Muscle layer of duodenum (tissue), 2 donors: ENCODE data around the gene TSR3.

Source experiments
- H3K27ac ChIP-seq: one replicate; pipeline ENCODE4 v1.7.0; 2013; ENCODE audit warnings: mild to moderate bottlenecking, low read length
- H3K27me3 ChIP-seq: one replicate; pipeline ENCODE4 v1.7.0; 2013; ENCODE audit warnings: low read depth, mild to moderate bottlenecking, control low read depth, low read length
- H3K36me3 ChIP-seq, 2 donors: one replicate each; pipeline ENCODE4 v1.7.0; 2013; ENCODE audit warnings: low read length in 2 of 2, control low read depth in 1 of 2, mild to moderate bottlenecking in 1 of 2; ENCODE audit not compliant: insufficient read depth in 2 of 2, control insufficient read depth in 1 of 2
- H3K4me1 ChIP-seq, 2 donors: one replicate each; pipeline ENCODE4 v1.7.0; 2013; ENCODE audit warnings: low read length in 2 of 2, mild to moderate bottlenecking in 2 of 2, control low read depth in 1 of 2, moderate library complexity in 1 of 2; ENCODE audit not compliant: insufficient read depth in 2 of 2, control insufficient read depth in 1 of 2
- H3K4me3 ChIP-seq, 2 donors: one replicate each; pipeline ENCODE4 v1.7.0; 2013; ENCODE audit warnings: low read length in 2 of 2, low read depth in 1 of 2, mild to moderate bottlenecking in 1 of 2
- H3K9me3 ChIP-seq, 2 donors: one replicate each; pipeline ENCODE4 v1.7.0; 2013; ENCODE audit warnings: low read length in 2 of 2, control low read depth in 1 of 2, mild to moderate bottlenecking in 1 of 2; ENCODE audit not compliant: control insufficient read depth in 1 of 2
- donor health status: healthy.

TSR3 gene

GRCh38 chr16:1363501-1364041 lies 11.9 kb upstream of the TSR3 start:
- H3K36me3 ChIP-seq, result peaks cover 14 to 72% of the 10 kb centered on the region in 2 donors
- no peak overlapping the region for H3K27ac ChIP-seq
- no peak overlapping the region for H3K4me3 ChIP-seq

GRCh38 chr16:1362807-1363206 lies 11.1 kb upstream of the TSR3 start:
- Histone ChIP-seq H3K9me3 (no peaks in the 10 kb centered on the region), H3K4me3 (no peak overlapping the region), H3K27ac (no peak overlapping the region), H3K4me1 (no peaks in the 10 kb centered on the region), H3K27me3 (no peaks in the 10 kb centered on the region), H3K36me3 (peaks cover 14 to 69% of the 10 kb centered on the region in 2 donors)

More at GRCh38 chr16:1363501-1364041, 11.9 kb upstream of the TSR3 start:
- Histone ChIP-seq H3K27me3 (no peaks in the 10 kb centered on the region), H3K9me3 (no peaks in the 10 kb centered on the region), H3K4me1 (no peaks in the 10 kb centered on the region)

GRCh38 chr16:1361685-1362360 lies 10.1 kb upstream of the TSR3 start:
- H3K4me1 ChIP-seq, result no peaks in the 10 kb centered on the region
- no peaks in the 10 kb centered on the region for H3K9me3 ChIP-seq
- no peak overlapping the region for H3K27ac ChIP-seq
- no peak overlapping the region for H3K4me3 ChIP-seq
- no peaks in the 10 kb centered on the region for H3K27me3 ChIP-seq
- H3K36me3 ChIP-seq, result peaks cover 14 to 62% of the 10 kb centered on the region in 2 donors

- Histone ChIP-seq H3K36me3 (peaks cover 9 to 25% of the 10 kb centered on the region in 2 donors), H3K4me3 (no peak overlapping the region), H3K4me1 (peaks cover 0 to 4% of the 10 kb centered on the region in 2 donors), H3K27ac (no peak overlapping the region), H3K9me3 (no peaks in the 10 kb centered on the region), H3K27me3 (no peaks in the 10 kb centered on the region)
These were observed 6.4 kb upstream of the TSR3 start for GRCh38 chr16:1357906-1358566.

DNA sequence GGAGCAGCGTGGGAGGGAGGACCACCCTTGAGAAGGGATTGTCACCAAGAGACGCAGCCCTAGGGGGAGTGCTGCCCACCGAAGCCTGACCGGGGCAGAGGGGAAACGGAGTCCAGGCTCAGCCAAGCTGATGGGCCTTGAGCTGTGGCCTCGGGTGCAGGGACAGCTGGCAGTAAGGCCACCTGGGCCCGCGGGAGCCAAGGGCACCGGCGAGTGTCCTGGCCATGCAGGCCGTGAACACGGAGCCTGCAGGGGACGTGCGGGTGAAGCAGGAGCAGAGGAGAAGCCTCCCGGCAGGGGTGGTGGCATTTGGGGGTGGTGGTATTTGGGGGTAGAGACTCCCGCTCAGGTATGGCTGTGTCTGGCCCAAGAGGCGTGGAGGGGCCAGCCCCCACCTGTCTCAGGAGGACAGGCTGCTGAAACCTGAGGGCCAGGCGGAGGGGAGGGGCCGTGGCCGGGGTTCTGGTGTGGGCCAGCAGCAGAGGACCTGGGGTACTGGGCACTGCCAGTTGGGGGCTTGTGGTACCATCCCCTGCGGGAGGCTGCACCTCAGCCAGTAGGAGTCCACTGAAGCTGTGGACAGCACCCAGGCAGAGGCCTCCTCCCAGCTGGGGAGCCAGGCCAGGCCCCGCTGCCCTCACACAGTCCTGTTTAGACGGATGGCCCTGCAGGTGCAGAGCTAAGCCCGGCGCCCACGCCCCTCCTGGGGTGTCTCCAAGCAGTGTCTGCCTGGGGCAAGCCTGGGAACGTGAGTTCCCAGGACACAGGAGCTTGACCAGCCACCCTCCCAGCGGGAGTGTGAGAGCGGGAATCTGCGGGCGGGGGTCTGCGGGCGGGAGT lies 4.6 kb upstream of the TSR3 start:
- H3K27me3 ChIP-seq, result no peaks in the 10 kb centered on the region
- no peaks in the 10 kb centered on the region for H3K9me3 ChIP-seq
- H3K36me3 ChIP-seq, result peaks cover 0 to 7% of the 10 kb centered on the region in 2 donors
- H3K27ac ChIP-seq, result no peak overlapping the region
- no peak overlapping the region for H3K4me3 ChIP-seq
- peaks cover 5 to 14% of the 10 kb centered on the region in 2 donors for H3K4me1 ChIP-seq

DNA sequence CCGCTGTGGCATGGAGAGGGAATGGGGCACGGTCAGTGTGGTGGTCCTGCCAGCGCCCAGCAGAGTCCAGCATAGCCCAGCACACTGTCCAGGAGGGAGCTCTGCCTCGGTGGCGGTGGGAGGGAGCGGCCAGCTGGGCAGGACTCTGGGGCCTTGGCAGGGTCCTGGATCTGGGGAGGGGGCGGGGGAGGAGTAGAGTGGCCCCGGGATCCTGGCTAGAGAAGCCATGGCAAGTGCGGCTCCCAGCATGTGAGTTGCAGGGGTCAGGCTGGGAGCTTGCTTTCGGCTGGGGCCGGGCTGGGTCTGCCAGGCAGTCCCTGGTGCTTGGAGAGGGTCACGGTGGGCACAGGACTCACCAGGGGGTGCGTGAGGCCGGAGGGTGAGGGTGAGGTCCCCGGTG lies 3.9 kb upstream of the TSR3 start:
- Histone ChIP-seq H3K27me3 (no peaks in the 10 kb centered on the region), H3K9me3 (no peaks in the 10 kb centered on the region), H3K4me1 (peaks cover 5 to 21% of the 10 kb centered on the region in 2 donors), H3K36me3 (peaks cover 0 to under 1% of the 10 kb centered on the region in 2 donors), H3K27ac (no peak overlapping the region), H3K4me3 (no peak overlapping the region)

DNA sequence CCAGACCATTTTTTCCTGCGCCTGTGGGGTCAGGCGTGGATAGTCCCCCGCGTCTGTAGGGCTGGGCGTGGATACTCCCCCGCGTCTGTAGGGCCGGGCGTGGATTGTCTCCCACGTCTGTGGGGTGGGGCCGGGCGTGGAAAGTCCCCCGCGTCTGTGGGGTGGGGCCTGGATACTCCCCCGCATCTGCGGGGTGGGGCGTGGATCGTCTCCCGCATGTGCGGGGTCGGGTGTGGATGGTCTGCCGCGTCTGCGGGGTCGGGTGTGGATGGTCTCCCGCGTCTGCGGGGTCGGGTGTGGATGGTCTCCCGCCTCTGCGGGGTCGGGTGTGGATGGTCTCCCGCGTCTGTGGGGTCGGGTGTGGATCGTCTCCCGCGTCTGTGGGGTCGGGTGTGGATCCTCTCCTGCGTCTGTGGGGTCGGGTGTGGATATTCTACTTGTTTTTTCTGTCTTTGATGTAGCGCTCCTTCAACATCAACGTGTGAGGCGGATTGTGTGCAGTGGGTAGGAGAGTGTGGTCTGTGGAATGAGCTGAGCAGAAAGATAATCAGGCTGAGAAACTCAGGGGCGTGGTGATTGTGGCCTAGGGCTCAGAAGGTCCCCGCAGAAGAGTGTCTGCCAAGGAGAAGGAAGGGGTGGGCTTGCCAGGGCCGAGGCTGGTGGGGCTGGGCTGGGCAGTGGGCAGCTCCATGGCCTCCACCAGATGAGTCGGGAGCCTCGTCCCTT lies 3.3 kb upstream of the TSR3 start:
- Histone ChIP-seq H3K27ac (no peak overlapping the region), H3K27me3 (no peaks in the 10 kb centered on the region), H3K4me1 (peaks cover 5 to 27% of the 10 kb centered on the region in 2 donors), H3K9me3 (no peaks in the 10 kb centered on the region), H3K36me3 (peaks cover 0 to under 1% of the 10 kb centered on the region in 2 donors), H3K4me3 (no peak overlapping the region)

DNA sequence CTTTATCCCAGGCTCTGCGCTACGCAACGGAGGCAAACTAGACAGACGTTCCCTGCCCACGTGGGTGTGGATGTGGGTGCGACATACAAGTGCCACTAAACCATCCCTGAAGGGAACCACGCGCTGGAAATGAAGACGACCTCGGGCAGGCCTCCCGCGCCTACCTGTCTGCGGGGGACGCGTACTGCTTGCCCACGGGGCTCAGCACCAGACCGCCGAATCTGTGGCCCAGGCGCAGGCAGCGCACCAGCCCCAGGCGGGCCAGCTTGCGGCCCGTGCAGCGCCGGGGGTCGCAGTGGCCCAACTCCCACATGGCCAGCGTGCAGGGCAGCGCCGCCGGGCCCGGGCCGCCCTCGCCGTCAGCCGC lies 480 bp downstream of the TSR3 start:
- peaks cover 5 to 29% of the 10 kb centered on the region in 2 donors for H3K4me1 ChIP-seq
- H3K27me3 ChIP-seq, result no peaks in the 10 kb centered on the region
- no peak overlapping the region for H3K27ac ChIP-seq

GRCh38 chr16:1350691-1351090 lies 987 bp downstream of the TSR3 start:
- Histone ChIP-seq H3K27ac (no peak overlapping the region), H3K27me3 (no peaks in the 10 kb centered on the region), H3K4me3 (peak overlapping the region; percentile 68 to 100), H3K9me3 (no peaks in the 10 kb centered on the region), H3K36me3 (peaks cover 0 to 24% of the 10 kb centered on the region in 2 donors), H3K4me1 (peaks cover 5 to 29% of the 10 kb centered on the region in 2 donors)

More for the DNA sequence above, 480 bp downstream of the TSR3 start:
- peaks cover 0 to 24% of the 10 kb centered on the region in 2 donors for H3K36me3 ChIP-seq
- H3K4me3 ChIP-seq, result peak overlapping the region; percentile 68 to 100
- no peaks in the 10 kb centered on the region for H3K9me3 ChIP-seq

- Histone ChIP-seq H3K4me3 (no peak overlapping the region), H3K9me3 (no peaks in the 10 kb centered on the region), H3K27me3 (no peaks in the 10 kb centered on the region), H3K36me3 (peaks cover 0 to 24% of the 10 kb centered on the region in 2 donors), H3K4me1 (peaks cover 5 to 29% of the 10 kb centered on the region in 2 donors), H3K27ac (no peak overlapping the region)
These were observed 1.7 kb downstream of the TSR3 start for GRCh38 chr16:1349951-1350350.
